NCI-H146 (cell line): ENCODE data around the gene CCSER1.
A peak's percentile ranks its signal among the peaks of the same experiment; 100 is the strongest.

Experiments
- DNase-seq: peaks from one replicate; lab custom pipeline; 2025; lab: John Stamatoyannopoulos, UW

The CCSER1 gene

DNA sequence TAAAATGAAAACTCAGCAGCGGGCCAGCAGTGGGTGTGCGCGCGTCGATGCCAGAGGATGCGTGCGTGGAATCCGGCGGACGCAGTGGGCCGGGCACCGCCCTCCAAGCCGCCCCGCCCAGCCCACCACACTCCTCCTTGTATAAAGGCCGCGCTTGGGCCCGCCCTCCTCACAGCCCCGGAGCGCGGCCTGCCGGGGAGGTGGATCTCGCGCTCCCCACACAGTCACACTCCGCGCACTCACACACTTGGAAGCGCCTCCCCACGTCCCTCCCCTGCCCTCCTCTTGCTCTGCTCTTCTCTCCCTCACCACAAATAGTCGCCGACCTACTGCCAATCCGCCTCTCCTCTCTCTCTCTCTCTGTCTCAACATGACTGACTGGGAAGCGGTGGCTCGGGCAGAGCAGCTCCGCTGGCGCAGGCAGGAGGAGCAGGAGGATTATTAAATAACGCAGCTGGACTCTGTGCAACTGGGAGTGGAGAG lies at the start of gene CCSER1:
TSS of gene CCSER1 (plus strand) at position 172 of the 483 bp plus-strand sequence.
- peak; percentile 7 for DNase-seq

- no peak for DNase-seq
These were observed 48.8 kb upstream of the CCSER1 start for GRCh38 chr4:90078440-90078839.

- DNase-seq, result no peak
These were observed 47.1 kb upstream of the CCSER1 start for GRCh38 chr4:90080116-90080515.

GRCh38 chr4:90081432-90082144 lies 45.6 kb upstream of the CCSER1 start:
- DNase-seq, result no peak

DNA sequence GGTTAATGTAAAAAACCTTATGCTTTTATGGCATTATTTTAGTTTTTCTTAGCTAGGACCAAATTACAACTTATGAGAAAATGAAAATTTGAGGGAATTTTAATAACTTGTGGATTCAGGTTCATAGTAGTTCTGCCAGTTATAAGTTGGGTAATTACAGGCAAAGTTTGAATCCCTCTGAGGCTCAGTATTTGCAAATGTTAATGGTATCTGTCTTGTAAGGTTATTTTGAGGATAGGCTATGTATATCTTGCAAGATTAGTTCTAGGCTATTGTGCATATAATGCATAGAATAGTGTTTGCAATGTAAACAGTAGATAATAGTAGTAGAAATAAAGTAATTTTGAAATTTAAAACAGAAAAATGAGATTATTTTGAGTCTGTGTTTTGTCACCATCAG lies 44.7 kb upstream of the CCSER1 start:
- no peak for DNase-seq

- no peak for DNase-seq
These were observed 42.8 kb upstream of the CCSER1 start for GRCh38 chr4:90084277-90084966.

DNA sequence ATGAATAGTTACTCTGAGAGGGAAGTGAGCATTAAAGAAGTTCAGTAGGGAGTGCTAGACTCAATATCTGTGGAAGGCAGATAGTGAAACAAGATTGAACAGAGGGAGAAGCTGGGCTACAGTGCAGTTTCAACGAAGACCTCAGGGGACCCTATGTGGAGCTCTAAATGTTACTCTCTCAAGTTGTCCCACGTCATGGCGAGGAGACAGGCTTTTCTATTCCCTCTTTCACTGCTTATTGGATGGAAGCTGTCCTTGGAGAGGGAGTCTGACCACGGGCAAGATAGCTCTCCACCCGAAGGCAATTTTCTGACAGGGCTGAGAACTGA lies 42.3 kb upstream of the CCSER1 start:
- DNase-seq, result no peak

- no peak for DNase-seq
These were observed 33.7 kb upstream of the CCSER1 start for GRCh38 chr4:90093526-90093925.

GRCh38 chr4:90095000-90095399 lies 32.2 kb upstream of the CCSER1 start:
- DNase-seq, result no peak

GRCh38 chr4:90099812-90100211 lies 27.4 kb upstream of the CCSER1 start:
- DNase-seq, result no peak

GRCh38 chr4:90103991-90104390 lies 23.2 kb upstream of the CCSER1 start:
- DNase-seq, result no peak

DNA sequence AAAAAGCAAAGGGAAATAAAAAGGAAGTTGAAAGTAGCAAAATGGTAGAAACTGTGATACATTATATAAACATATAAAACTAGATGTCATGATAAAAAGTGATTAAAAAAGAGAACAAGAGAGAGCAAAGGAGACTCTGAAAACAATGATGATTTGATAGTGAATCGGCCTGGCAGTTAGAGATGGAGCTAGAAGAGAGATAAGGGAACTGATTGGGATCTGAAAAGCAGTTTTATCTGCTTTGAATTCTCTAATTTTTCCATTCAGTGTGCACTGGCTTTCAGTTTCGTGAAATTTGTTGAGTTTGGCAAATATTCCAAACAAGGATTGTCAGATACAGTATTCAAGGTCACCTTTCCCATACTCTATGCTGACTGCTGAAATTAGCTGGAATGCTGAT lies 21.9 kb upstream of the CCSER1 start:
- no peak for DNase-seq

DNA sequence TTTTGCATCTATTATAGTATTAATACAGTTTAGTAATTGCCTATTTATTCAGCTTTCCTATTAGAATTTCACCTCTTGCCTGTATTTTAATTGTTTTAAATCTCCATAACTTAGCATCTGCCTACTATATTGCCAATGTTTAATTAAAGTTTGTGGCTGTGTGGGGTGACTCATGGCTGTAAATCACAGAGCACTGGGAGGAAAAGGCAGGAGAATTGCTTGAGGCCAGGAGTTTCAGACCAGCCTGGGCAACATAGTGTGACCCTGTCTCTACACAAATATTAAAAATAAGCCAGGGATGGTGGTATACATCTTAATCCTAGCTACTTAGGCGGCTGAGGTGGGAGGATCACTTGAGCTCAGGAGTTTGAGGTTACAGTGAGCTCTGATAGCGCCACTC lies 14.5 kb upstream of the CCSER1 start:
- DNase-seq, result no peak

DNA sequence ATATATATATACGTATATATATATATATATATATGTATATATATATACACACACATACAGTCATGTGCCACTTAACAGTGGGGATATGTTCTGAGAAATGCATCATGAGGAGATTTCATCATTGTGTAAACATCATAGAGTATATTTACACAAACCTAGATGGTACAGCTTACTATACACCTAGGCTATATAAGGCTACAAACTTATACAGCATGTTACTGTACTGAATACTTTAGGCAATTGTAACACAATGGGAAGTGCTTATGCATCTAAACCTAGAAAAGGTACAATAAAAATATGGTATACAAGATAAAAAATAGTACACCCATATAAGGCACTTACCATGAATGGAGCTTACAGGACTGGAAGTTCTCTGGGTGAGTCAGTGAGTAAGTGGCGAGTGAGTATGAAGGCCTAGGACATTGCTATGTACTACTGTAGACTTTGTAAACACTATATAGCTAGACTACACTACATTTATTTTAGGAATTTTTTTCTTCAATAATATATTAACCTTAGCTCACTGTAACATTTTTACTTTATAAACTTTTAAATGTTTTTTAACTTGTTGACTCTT lies 13.2 kb upstream of the CCSER1 start:
- DNase-seq, result no peak

GRCh38 chr4:90118527-90119195 lies 8.5 kb upstream of the CCSER1 start:
- no peak for DNase-seq

GRCh38 chr4:90120037-90120436 lies 7.2 kb upstream of the CCSER1 start:
- DNase-seq, result no peak

GRCh38 chr4:90120815-90121214 lies 6.4 kb upstream of the CCSER1 start:
- DNase-seq, result no peak

DNA sequence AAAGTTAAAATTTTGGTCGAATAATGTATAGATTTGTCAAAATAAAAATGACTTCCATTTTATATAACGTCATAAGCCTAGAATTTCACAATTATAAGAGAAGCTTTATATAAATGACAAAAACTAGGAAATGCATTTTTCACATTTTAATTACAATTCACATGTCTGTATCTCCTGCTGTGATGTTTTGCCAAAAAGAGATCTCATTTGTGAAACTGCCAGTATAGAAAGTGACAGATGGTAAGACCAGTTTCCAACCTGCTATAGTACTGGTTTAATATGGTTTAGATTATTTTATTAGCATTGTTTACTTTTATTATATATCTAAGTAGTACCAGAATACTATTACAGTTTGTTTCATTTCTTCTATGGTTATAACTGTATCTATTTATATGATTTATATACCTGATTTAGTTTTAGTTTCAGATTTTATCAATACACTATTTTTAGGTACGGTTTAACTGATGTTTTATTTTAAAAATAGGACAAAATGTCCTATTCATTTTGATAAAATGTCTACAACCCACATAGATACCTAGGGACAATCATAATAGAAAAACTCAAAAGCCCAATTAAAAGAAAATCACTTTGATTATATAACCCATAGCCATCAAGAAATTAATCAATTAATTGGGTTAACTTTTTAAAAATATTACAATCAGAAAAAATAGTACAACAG lies 5.4 kb upstream of the CCSER1 start:
- DNase-seq, result no peak

- DNase-seq, result no peak
These were observed 4.8 kb upstream of the CCSER1 start for GRCh38 chr4:90122355-90122748.

GRCh38 chr4:90124276-90124675 lies 2.9 kb upstream of the CCSER1 start:
- DNase-seq, result no peak

DNA sequence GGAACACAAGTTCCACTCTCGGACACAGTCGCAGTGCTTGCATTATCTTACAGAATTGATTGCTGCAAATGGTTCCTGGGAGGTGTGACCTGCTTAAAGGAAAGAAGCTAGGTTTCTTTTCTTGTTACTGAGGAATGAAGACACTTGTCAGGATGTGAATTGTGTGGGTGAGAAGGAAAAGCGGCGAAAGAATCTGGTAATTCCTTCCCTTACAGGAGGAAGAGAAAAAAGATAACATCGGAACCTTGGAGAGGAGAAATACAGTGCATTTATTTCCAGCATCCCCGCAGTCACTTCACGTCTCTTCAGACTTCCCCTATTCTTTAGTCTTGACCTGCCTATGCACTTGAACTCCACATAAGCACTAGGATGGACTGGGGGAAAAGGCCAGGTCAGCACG lies 389 bp upstream of the CCSER1 start:
- no peak for DNase-seq

DNA sequence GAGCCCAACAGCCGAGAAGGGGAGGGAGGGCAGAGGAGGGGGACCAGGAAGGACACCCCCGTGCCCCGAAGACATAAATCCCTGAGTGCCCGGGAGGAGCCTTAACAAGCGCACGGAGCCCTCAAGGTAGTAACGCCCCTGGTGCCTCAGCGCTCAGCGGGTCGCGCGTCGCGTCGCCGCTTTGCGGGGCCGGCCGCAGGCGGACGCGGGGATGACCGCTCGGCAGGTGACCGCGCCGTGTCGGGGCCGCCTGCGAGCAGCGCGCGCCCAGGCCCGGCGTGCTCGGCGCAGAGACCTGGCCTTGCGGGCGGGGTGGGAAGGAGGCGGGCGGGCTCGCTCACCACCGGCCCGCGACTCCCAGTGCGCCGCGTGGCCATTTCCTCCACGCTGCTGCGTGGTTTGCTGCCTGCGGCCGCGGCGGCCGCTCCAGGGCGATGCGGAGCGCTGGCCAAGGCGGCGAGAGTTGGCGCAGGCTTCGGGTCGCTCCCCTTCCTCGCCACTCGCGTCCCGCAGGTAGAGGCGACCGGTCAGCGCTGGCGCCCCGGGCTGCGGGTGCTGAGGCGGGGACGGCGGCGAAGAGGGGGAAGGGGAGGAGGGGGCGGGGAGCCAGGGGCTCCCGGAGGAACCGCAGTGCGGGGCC lies 632 bp downstream of the CCSER1 start:
- peak; percentile 3 for DNase-seq
